HCT116 (cell line): ENCODE results near the gene MGST3. TPM values are rescaled to one million over a fixed set of nuclear protein-coding genes. Genes with fewer than 3 reads are reported as not detected.

ENCODE experiments used
- ATAC-seq: fragments of 200-7000 bp; cut with Tn5 transposase; 2 replicates; pipeline ENCODE4 v1.9.1; 2020; ENCODE audit warnings: mild to moderate bottlenecking, moderate library complexity
- Bru-seq: library from RNA; stranded (reverse); fragments of 400-500 nt; gene quantifications from one replicate; lab custom pipeline; 2021; lab: Mats Ljungman, UMichigan
- BruChase-seq, 2 experiments: library from RNA; stranded (reverse); fragments of 400-500 nt; gene quantifications; one replicate each; lab custom pipeline; 2021; lab: Mats Ljungman, UMichigan
- BruUV-seq: library from RNA; stranded (reverse); fragments of 400-500 nt; replicated peaks from 2 replicates; lab custom pipeline; 2021; lab: Mats Ljungman, UMichigan
- CTCF ChIA-PET: fragments of 300-600 bp; sonication (Branson Sonifier 250); formaldehyde crosslinking; loops from one replicate; lab custom pipeline; 2021; ENCODE audit warnings: antibody characterized with exemption; lab: Charles Lee
- POLR2A ChIA-PET: fragments of 300-600, 350-600 bp; sonication (Branson Sonifier 250); formaldehyde crosslinking; loops from one replicate; lab custom pipeline; 2021; ENCODE audit warnings: antibody characterized with exemption; lab: Charles Lee
- RAD21 ChIA-PET, 2 experiments: fragments of 300-600 bp; sonication (Branson Sonifier 250); formaldehyde crosslinking; loops; one replicate each; lab custom pipeline; 2023; ENCODE audit warnings: low total read pairs in 2 of 2; ENCODE audit not compliant: uncharacterized antibody in 2 of 2, unreplicated experiment in 2 of 2, low non-redundant PET in 1 of 2; lab: Charles Lee
- DNase-seq: peaks from one replicate; pipeline ENCODE4 v3.0.0-alpha.2; 2010; ENCODE audit warnings: low read depth, low spot score
- H2AFZ ChIP-seq: fragments of 200-600 bp; shearing (Covaris generic), sonication (generic); 2 replicates; pipeline ENCODE4 v1.6.1; 2017; ENCODE audit warnings: low read depth, mixed run types, mixed read lengths, antibody characterized with exemption, low read length; ENCODE audit not compliant: poor library complexity, severe bottlenecking
- H3K27ac ChIP-seq: 2 replicates; pipeline ENCODE4 v1.5.1; 2012; ENCODE audit warnings: low read depth, low read length
- H3K27me3 ChIP-seq: fragments of 200-600 bp; sonication (generic); 2 replicates; pipeline ENCODE4 v1.6.1; 2016; ENCODE audit warnings: mixed run types, low read length, mixed read lengths; ENCODE audit not compliant: insufficient read depth
- H3K36me3 ChIP-seq, 2 experiments: fragments of 200-500 bp in 1 of 2; fragments of 200-600 bp in 1 of 2; sonication (Bioruptor generic) in 1 of 2; sonication (generic) in 1 of 2; 2 replicates each; pipeline versions ENCODE4 v1.5.1 to v1.6.1; 2014 to 2016; ENCODE audit warnings: low read length in 2 of 2, inconsistent platforms in 1 of 2, mixed read lengths in 1 of 2, mixed run types in 1 of 2; ENCODE audit not compliant: insufficient read depth in 2 of 2, control insufficient read depth in 1 of 2
- H3K4me1 ChIP-seq, 2 experiments: fragments of 200-600 bp in 1 of 2; sonication (generic) in 1 of 2; 2 replicates each; pipeline versions ENCODE4 v1.5.1 to v1.6.1; 2012 to 2017; ENCODE audit warnings: low read length in 2 of 2, inconsistent platforms in 1 of 2, mild to moderate bottlenecking in 1 of 2, mixed read lengths in 1 of 2, mixed run types in 1 of 2, moderate library complexity in 1 of 2; ENCODE audit not compliant: insufficient read depth in 2 of 2, control insufficient read depth in 1 of 2
- H3K4me2 ChIP-seq: fragments of 200-600 bp; sonication (generic); 2 replicates; pipeline ENCODE4 v1.6.1; 2017; ENCODE audit warnings: mixed run types, low read length, mixed read lengths
- H3K4me3 ChIP-seq, 2 experiments: fragments of 200-600 bp in 1 of 2; sonication (generic) in 1 of 2; replicated peaks in 1 of 2; 2 replicates each; pipeline ENCODE4 v1.5.1; 2011 to 2016; ENCODE audit warnings: low read length in 2 of 2, control low read depth in 1 of 2, low read depth in 1 of 2, mild to moderate bottlenecking in 1 of 2, mixed read lengths in 1 of 2, mixed run types in 1 of 2
- H3K79me2 ChIP-seq: fragments of 200-600 bp; sonication (generic); 2 replicates; pipeline ENCODE4 v1.6.1; 2017; ENCODE audit warnings: mild to moderate bottlenecking, mixed run types, low read length, moderate library complexity, mixed read lengths; ENCODE audit not compliant: insufficient read depth
- H3K9ac ChIP-seq: fragments of 200-600 bp; sonication (generic); 2 replicates; pipeline ENCODE4 v1.6.1; 2016; ENCODE audit warnings: low read length, mixed read lengths
- H3K9me2 ChIP-seq: fragments of 200-600 bp; sonication (generic), shearing (Covaris generic); 2 replicates; pipeline ENCODE4 v1.6.1; 2017; ENCODE audit warnings: mixed run types, mild to moderate bottlenecking, moderate library complexity; ENCODE audit not compliant: insufficient read depth
- H3K9me3 ChIP-seq, 2 experiments: fragments of 200-500 bp in 1 of 2; fragments of 200-600 bp in 1 of 2; sonication (Bioruptor generic) in 1 of 2; sonication (generic) in 1 of 2; 2 replicates each; pipeline ENCODE4 v1.6.1; 2014 to 2017; ENCODE audit warnings: low read length in 2 of 2, mixed read lengths in 2 of 2, inconsistent platforms in 1 of 2, low read depth in 1 of 2, mild to moderate bottlenecking in 1 of 2, mixed run types in 1 of 2, moderate library complexity in 1 of 2; ENCODE audit not compliant: control insufficient read depth in 1 of 2, insufficient read depth in 1 of 2
- H4K20me1 ChIP-seq: fragments of 200-600 bp; sonication (generic), shearing (Covaris generic); 2 replicates; pipeline ENCODE4 v1.6.1; 2017; ENCODE audit warnings: mixed run types, mild to moderate bottlenecking, moderate library complexity; ENCODE audit not compliant: insufficient read depth
- CBX3 ChIP-seq: IDR thresholded peaks from 2 replicates; pipeline ENCODE4 v1.6.1; 2012; ENCODE audit warnings: low read depth
- CEBPB ChIP-seq: IDR thresholded peaks from 2 replicates; pipeline ENCODE4 v1.6.1; 2012; ENCODE audit warnings: low read depth
- EGR1 ChIP-seq: IDR thresholded peaks from 2 replicates; pipeline ENCODE4 v1.6.1; 2012; ENCODE audit warnings: low read depth
- ELF1 ChIP-seq: IDR thresholded peaks from 2 replicates; pipeline ENCODE4 v1.6.1; 2012; ENCODE audit warnings: low read depth, borderline replicate concordance
- EZH2 ChIP-seq: fragments of 200-600 bp; sonication (generic); IDR thresholded peaks from 2 replicates; pipeline ENCODE4 v1.6.1; 2017; ENCODE audit warnings: antibody characterized with exemption, mixed run types
- EZH2phosphoT487 ChIP-seq: fragments of 200-600 bp; IDR thresholded peaks from 2 replicates; pipeline ENCODE4 v1.6.1; 2018; ENCODE audit warnings: antibody characterized with exemption, borderline replicate concordance
- FOSL1 ChIP-seq: IDR thresholded peaks from 2 replicates; pipeline ENCODE4 v1.6.1; 2012; ENCODE audit warnings: low read depth
- JUND ChIP-seq: IDR thresholded peaks from 2 replicates; pipeline ENCODE4 v1.6.1; 2012
- POLR2A ChIP-seq: IDR thresholded peaks from 2 replicates; pipeline ENCODE4 v1.7.0; 2011; ENCODE audit warnings: borderline replicate concordance; ENCODE audit not compliant: insufficient read depth, insufficient read length; ENCODE audit errors: extremely low read depth
- POLR2AphosphoS5 ChIP-seq: IDR thresholded peaks from 2 replicates; pipeline ENCODE4 v1.6.1; 2011; ENCODE audit warnings: mild to moderate bottlenecking, low read depth, low read length, moderate library complexity
- RAD21 ChIP-seq: IDR thresholded peaks from 2 replicates; pipeline ENCODE4 v1.6.1; 2012; ENCODE audit warnings: low read depth, mild to moderate bottlenecking
- SIN3A ChIP-seq: IDR thresholded peaks from 2 replicates; pipeline ENCODE4 v1.6.1; 2012; ENCODE audit warnings: low read depth
- SP1 ChIP-seq: IDR thresholded peaks from 2 replicates; pipeline ENCODE4 v1.6.1; 2012; ENCODE audit warnings: low read depth
- SRF ChIP-seq: IDR thresholded peaks from 2 replicates; pipeline ENCODE4 v1.6.1; 2012; ENCODE audit warnings: low read depth
- TCF7L2 ChIP-seq: IDR thresholded peaks from 2 replicates; pipeline ENCODE4 v1.7.0; 2011; ENCODE audit warnings: borderline replicate concordance, inconsistent platforms; ENCODE audit not compliant: insufficient read depth, insufficient read length; ENCODE audit errors: extremely low read depth
- YY1 ChIP-seq: IDR thresholded peaks from 2 replicates; pipeline ENCODE4 v1.6.1; 2011; ENCODE audit warnings: low read length, low read depth, moderate library complexity, mild to moderate bottlenecking; ENCODE audit not compliant: insufficient replicate concordance; ENCODE audit errors: extremely low read depth
- ZFX ChIP-seq: fragments of 450-650 bp; IDR thresholded peaks from 2 replicates; pipeline ENCODE4 v1.6.1; 2017
- ZNF274 ChIP-seq: fragments of 200-500 bp; sonication (Bioruptor generic); IDR thresholded peaks from 2 replicates; pipeline ENCODE4 v1.6.1; 2014; ENCODE audit warnings: mild to moderate bottlenecking, low read depth, low read length, inconsistent platforms
- intact Hi-C: fragments of 100-400 bp; cut with micrococcal nuclease; formaldehyde crosslinking; loops from 2 replicates; pipeline ENCODE4 v1.10.0; 2022
- long read RNA-seq: library from polyadenylated mRNA; unstranded; transcript quantifications from one replicate; pipeline ENCODE4 v2.0.0, GENCODE V29; 2021; ENCODE audit not compliant: unreplicated experiment
- polyA plus RNA-seq: library from polyadenylated mRNA; unstranded; fragments of >200 nt; gene quantifications from 2 replicates; pipeline ENCODE4 v1.2.1, GENCODE V29; 2012; ENCODE audit warnings: missing spikeins
- total RNA-seq: library from RNA; stranded (reverse); gene quantifications from one replicate; pipeline ENCODE4 v1.2.1, GENCODE V29; 2021; ENCODE audit not compliant: unreplicated experiment
- TF ChIP-seq, protein P1 (sequence below): IDR thresholded peaks from 2 replicates; pipeline ENCODE4 v1.6.1; 2012
- TF ChIP-seq, protein P2 (sequence below): IDR thresholded peaks from 2 replicates; pipeline ENCODE4 v1.6.1; 2011; ENCODE audit warnings: mild to moderate bottlenecking, low read length, moderate library complexity; ENCODE audit not compliant: insufficient replicate concordance; ENCODE audit errors: extremely low read depth
- TF ChIP-seq, protein P3 (sequence below), 3 experiments: fragments of 200-600 bp in 1 of 3; sonication (generic) in 1 of 3; IDR thresholded peaks in 2 of 3; conservative IDR thresholded peaks in 1 of 3; 2 replicates each; pipeline ENCODE4 v1.5.1; 2012 to 2017; ENCODE audit warnings: low read depth in 2 of 3, low read length in 2 of 3, antibody characterized with exemption in 1 of 3, borderline replicate concordance in 1 of 3, control low read depth in 1 of 3, mild to moderate bottlenecking in 1 of 3, mixed read lengths in 1 of 3, mixed run types in 1 of 3, moderate library complexity in 1 of 3; ENCODE audit not compliant: insufficient read depth in 1 of 3
- TF ChIP-seq, protein P4 (sequence below): IDR thresholded peaks from 2 replicates; pipeline ENCODE4 v1.6.1; 2012

MGST3 gene
- total RNA-seq (93.7 TPM), Bru-seq, nascent RNA (percentile 67 among the genes with signal in this experiment), BruChase-seq, experiment 1, labeled RNA remaining after a 6-hour chase (percentile 64 among the genes with signal in this experiment), BruChase-seq, experiment 2, labeled RNA remaining after a 2-hour chase (percentile 76 among the genes with signal in this experiment)
- polyA plus RNA-seq = 99.3 and 101 TPM in 2 replicates
- long read RNA-seq, transcript MGST3-205 (6 exons, 1,015 nt) = major isoform, 39 of 46 reads
- long read RNA-seq, partial matches to known transcripts = 1 of 46 reads
- long read RNA-seq, other reads (novel, unspliced or antisense) = 4 of 46 reads

DNA sequence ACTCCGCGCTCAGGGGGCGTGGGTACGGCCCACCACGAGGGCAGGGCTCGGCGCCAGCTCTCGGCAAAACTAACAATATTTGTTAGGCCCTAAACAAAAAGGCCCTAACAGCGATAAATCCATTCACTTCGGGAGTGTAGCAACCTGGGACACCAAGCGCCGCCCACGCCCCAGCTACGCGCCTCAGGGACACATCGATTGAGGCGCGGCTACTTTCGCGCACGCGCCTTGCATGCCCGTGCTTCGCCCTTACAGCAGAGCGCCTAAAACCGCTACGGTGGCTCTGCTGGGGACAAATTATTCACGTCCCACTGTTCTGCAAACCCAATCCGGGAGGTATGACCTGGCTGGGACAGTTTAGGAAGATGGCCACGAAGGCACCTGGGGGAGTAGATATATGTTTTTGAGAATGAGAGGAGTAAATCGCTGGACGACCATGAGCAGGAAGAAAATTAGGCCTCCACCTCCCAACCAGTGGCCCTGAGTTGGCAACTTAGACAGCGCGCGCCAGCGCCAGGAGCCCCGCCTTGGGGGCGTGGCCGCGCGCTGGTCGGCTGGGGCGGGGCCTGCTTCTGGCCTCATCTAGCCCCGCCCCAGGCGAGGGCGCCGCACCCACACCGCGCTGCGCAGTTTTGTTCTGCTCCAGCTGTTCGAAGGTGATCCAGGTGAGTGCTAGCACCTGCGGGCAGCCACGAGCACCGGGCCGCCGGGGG, at the start of gene MGST3:
MGST3 (plus strand) TSS at position 606 of the 713 bp plus-strand sequence. CDS start 18,614 bp downstream, outside the sequence.
- RAD21 ChIA-PET = interaction anchor here in 1 of 2 experiments (0.5 kb wide), 1 partner anchor 63 kb away, joined by 6 read pairs; no protein-coding TSS in a partner anchor
- CTCF ChIA-PET = interaction anchor here (1.0 kb wide), 1 partner anchor 264 kb away, joined by 3 read pairs; no protein-coding TSS in a partner anchor
- TF ChIP-seq EGR1 (peak; percentile 99), ZNF274 (no peak), SIN3A (peak; percentile 89), SRF (no peak), EZH2 (no peak), POLR2AphosphoS5 (peak; percentile 90), RAD21 (no peak), POLR2A (peak; percentile 78), CEBPB (no peak), ELF1 (no peak), YY1 (no peak), SP1 (peak; percentile 85), EZH2phosphoT487 (no peak), JUND (no peak), FOSL1 (0 out of 2 replicates have a peak, but pooled peaks have one; percentile 25), CBX3 (peak; percentile 14; the same call in 1 of the 2 replicates), TCF7L2 (peak; percentile 48), ZFX (peak; percentile 68)
- TF ChIP-seq, protein P1, sequence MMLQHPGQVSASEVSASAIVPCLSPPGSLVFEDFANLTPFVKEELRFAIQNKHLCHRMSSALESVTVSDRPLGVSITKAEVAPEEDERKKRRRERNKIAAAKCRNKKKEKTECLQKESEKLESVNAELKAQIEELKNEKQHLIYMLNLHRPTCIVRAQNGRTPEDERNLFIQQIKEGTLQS = no peak
- TF ChIP-seq, protein P2, sequence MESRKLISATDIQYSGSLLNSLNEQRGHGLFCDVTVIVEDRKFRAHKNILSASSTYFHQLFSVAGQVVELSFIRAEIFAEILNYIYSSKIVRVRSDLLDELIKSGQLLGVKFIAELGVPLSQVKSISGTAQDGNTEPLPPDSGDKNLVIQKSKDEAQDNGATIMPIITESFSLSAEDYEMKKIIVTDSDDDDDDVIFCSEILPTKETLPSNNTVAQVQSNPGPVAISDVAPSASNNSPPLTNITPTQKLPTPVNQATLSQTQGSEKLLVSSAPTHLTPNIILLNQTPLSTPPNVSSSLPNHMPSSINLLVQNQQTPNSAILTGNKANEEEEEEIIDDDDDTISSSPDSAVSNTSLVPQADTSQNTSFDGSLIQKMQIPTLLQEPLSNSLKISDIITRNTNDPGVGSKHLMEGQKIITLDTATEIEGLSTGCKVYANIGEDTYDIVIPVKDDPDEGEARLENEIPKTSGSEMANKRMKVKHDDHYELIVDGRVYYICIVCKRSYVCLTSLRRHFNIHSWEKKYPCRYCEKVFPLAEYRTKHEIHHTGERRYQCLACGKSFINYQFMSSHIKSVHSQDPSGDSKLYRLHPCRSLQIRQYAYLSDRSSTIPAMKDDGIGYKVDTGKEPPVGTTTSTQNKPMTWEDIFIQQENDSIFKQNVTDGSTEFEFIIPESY = peak; percentile 34
- TF ChIP-seq, protein P3, sequence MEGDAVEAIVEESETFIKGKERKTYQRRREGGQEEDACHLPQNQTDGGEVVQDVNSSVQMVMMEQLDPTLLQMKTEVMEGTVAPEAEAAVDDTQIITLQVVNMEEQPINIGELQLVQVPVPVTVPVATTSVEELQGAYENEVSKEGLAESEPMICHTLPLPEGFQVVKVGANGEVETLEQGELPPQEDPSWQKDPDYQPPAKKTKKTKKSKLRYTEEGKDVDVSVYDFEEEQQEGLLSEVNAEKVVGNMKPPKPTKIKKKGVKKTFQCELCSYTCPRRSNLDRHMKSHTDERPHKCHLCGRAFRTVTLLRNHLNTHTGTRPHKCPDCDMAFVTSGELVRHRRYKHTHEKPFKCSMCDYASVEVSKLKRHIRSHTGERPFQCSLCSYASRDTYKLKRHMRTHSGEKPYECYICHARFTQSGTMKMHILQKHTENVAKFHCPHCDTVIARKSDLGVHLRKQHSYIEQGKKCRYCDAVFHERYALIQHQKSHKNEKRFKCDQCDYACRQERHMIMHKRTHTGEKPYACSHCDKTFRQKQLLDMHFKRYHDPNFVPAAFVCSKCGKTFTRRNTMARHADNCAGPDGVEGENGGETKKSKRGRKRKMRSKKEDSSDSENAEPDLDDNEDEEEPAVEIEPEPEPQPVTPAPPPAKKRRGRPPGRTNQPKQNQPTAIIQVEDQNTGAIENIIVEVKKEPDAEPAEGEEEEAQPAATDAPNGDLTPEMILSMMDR (IDR thresholded peaks at IDR 0.05 in 2 of 3, conservative IDR thresholded peaks at IDR 0.05 in 1 of 3; ENCODE audit: borderline replicate concordance in 1 of 3, insufficient read depth in 1 of 3, low read depth in 2 of 3, low read length in 2 of 3) = no peak
- TF ChIP-seq, protein P4, sequence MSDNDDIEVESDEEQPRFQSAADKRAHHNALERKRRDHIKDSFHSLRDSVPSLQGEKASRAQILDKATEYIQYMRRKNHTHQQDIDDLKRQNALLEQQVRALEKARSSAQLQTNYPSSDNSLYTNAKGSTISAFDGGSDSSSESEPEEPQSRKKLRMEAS = peak; percentile 86

More for the DNA sequence above, at the start of gene MGST3:
- no TSS peak for BruUV-seq
- no peaks in the 10 kb centered on the region for H3K36me3 ChIP-seq
- H2AFZ ChIP-seq = peak within 1 kb of the TSS; percentile 74
- no peaks in the 10 kb centered on the region for H4K20me1 ChIP-seq
- peak within 1 kb of the TSS; percentile 65 for H3K27ac ChIP-seq
- H3K27me3 ChIP-seq = no peaks in the 10 kb centered on the region
- intact Hi-C loops = loop anchor here (2.0 to 5.0 kb wide), 3 partner anchors 30 to 537 kb away; partner anchors contain the start of genes ALDH9A1 and FAM78B
- H3K9me2 ChIP-seq = no peaks in the 10 kb centered on the region
- peak within 1 kb of the TSS; percentile 87 to 88 for H3K4me3 ChIP-seq
- DNase-seq (peak; percentile 94), ATAC-seq (peak; percentile 89)
- POLR2A ChIA-PET = no interaction called here
- peaks cover 24% of the 10 kb centered on the region for H3K79me2 ChIP-seq
- H3K9ac ChIP-seq = peak within 1 kb of the TSS; percentile 76
- H3K4me1 ChIP-seq = peaks cover 10 to 31% of the 10 kb centered on the region in 2 experiments
- peak within 1 kb of the TSS; percentile 95 for H3K4me2 ChIP-seq
- H3K9me3 ChIP-seq = no peaks in the 10 kb centered on the region
